Measurements from ENCODE around the gene OR2L8.
"Not testable (repeated sequence)": the region's sequence is repeated elsewhere in the genome, so short reads cannot be mapped to it uniquely, and the experiment has no call there.

The OR2L8 gene

DNA sequence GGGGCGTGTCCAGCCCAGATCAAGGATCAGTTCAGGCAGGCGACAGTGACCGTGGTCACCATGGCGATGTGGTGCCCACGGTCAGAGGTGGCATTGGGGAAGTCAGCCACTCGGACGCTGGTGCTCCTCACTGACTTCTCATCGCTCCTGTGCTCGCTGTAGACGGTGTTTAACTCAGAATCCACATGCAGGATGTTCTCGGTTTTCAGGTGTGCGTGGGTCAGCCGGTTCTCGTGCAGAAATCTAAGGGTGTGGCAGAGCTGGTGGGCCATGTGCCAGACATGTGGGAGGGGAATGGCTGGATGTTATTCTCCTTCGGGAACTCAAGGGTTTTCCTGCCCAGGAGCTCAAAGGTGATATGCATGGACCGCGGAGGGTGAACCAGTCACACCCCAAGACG lies 12.2 kb upstream of the OR2L8 start:
- Mint-ChIP-seq H3K27me3 (no peaks in the 10 kb centered on the region), H3K4me1 (ENCODE audit: low read depth in 2 of 2) (peaks cover 0 to 2% of the 10 kb centered on the region in 2 donors), H3K27ac (peak overlapping the region in 1 of 2 donors; percentile 31), H3K36me3 (ENCODE audit: insufficient read depth) (no peaks in the 10 kb centered on the region), H3K9me3 (peaks cover 0 to 8% of the 10 kb centered on the region in 2 donors), H3K4me3 (no peak overlapping the region)
- ATAC-seq (replicated peaks): no peak
- no peak for DNase-seq

DNA sequence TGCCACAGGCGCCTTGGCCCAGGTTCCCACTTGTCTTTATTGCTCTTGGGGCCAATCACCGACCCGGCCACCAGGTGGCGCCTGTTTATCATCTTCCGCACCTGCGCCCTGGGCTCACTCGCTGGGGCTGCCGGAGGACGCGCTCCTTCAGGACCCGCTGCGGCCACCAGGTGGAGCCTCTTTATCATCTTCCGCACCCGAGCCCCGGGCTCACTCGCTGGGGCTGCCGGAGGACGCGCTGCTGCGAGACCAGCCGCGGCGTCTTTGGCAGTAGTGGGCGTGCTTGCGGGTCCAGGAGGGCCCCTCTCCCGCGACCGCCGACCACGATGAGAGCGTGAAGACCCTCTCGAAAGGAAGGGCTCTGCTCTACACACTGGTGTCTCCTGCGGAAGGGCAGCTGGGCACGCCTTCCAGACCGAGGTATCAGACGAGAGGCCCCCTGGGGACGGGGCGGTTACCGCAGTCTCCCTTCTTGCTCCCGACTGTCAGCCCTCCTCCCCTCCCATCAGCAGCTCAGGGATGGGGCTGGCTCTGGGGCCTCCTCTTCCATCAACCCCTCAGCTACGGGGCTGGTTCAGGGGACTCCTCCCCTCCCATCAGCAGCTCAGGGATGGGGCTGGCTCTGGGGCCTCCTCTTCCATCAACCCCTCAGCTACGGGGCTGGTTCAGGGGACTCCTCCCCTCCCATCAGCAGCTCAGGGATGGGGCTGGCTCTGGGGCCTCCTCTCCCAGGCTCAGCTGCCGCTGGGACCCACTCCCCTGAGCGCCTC lies 11.5 kb upstream of the OR2L8 start:
- Mint-ChIP-seq H3K4me3 (peak overlapping the region; percentile 62 to 64), H3K27ac (peak overlapping the region in 1 of 2 donors; percentile 31)
- ATAC-seq (replicated peaks): peak; percentile 96
- peak; percentile 49 to 58 (median 50) for DNase-seq
- not testable (repeated sequence) for H3K9me3 Mint-ChIP-seq; H3K4me1 Mint-ChIP-seq (ENCODE audit: low read depth in 2 of 2); H3K27me3 Mint-ChIP-seq; H3K36me3 Mint-ChIP-seq (ENCODE audit: insufficient read depth)

DNA sequence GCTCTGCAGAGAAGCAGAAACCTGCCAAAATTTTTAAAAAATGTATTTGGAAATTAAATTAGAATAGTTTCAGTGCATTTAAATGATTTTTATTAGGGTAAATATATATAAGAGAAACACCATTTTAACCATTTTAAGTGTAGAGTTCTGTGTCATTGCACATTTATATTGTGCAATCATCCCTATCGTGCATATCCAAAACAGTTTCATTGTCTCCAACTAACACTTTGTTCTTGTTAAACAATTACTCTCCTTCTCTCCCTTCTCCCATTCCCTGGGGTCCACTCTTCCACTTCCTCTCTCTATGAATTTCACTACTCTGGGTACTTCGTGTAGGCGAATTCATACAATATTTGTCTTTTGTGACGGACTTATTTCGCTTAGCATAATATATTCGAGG lies 6.0 kb upstream of the OR2L8 start:
- no peaks in the 10 kb centered on the region for H3K36me3 Mint-ChIP-seq (ENCODE audit: insufficient read depth)
- peaks cover 0 to 11% of the 10 kb centered on the region in 2 donors for H3K9me3 Mint-ChIP-seq
- ATAC-seq (replicated peaks): no peak
- H3K27me3 Mint-ChIP-seq: no peaks in the 10 kb centered on the region
- H3K27ac Mint-ChIP-seq: no peak overlapping the region
- no peak overlapping the region for H3K4me3 Mint-ChIP-seq
- no peaks in the 10 kb centered on the region for H3K4me1 Mint-ChIP-seq (ENCODE audit: low read depth in 2 of 2)
- no peak for DNase-seq

DNA sequence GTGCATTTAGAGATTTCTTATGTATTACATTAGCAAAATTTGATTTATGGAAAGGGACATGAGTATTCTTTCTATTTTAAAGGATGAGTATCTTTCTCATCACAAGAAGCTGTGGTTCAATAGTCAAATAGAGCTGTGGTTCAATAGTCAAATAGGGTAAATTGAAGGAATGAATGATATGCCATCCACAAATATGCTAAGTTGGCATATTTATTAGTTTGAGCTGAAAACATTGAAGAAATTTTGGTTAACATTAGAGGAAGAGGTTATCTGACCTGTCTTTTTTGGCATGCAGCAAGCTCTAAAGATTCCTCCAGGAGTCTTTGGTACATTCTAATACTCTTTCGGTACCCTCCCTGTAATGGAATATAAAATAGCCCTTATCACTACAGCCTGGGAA lies 4.8 kb downstream of the OR2L8 start:
- no peaks in the 10 kb centered on the region for H3K36me3 Mint-ChIP-seq (ENCODE audit: insufficient read depth)
- no peak overlapping the region for H3K4me3 Mint-ChIP-seq

DNA sequence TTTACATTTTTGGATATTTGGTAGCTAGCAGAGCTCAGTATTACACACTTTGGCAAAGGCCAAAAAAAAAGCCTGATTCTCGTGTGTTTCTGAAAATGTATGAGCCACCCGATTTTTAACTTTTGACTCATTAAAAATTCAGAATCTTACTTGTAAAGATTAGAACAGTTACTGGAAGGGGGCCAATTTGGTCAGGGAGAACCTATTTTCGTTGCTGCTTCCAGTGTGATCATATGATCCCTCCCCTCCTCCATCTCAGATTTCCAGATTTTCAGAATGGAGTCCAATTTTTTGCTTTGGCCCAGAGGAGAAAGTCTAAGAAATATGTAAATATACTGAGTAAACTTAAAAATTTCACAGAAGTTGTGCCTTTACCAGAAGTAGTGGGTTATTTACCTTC lies 13.1 kb downstream of the OR2L8 start:
- H3K4me3 Mint-ChIP-seq: no peak overlapping the region
- DNase-seq (no peak), ATAC-seq (replicated peaks) (no peak)
- H3K9me3 Mint-ChIP-seq: peaks cover 3 to 30% of the 10 kb centered on the region in 2 donors
- no peaks in the 10 kb centered on the region for H3K4me1 Mint-ChIP-seq (ENCODE audit: low read depth in 2 of 2)
- H3K27me3 Mint-ChIP-seq: no peaks in the 10 kb centered on the region
- H3K36me3 Mint-ChIP-seq (ENCODE audit: insufficient read depth): no peaks in the 10 kb centered on the region
- H3K27ac Mint-ChIP-seq: no peak overlapping the region

More for the DNA sequence above, 4.8 kb downstream of the OR2L8 start:
- DNase-seq (no peak), ATAC-seq (replicated peaks) (no peak)
- Mint-ChIP-seq H3K27ac (no peak overlapping the region), H3K4me1 (ENCODE audit: low read depth in 2 of 2) (no peaks in the 10 kb centered on the region), H3K9me3 (peaks cover 6 to 8% of the 10 kb centered on the region in 2 donors), H3K27me3 (no peaks in the 10 kb centered on the region)

DNA sequence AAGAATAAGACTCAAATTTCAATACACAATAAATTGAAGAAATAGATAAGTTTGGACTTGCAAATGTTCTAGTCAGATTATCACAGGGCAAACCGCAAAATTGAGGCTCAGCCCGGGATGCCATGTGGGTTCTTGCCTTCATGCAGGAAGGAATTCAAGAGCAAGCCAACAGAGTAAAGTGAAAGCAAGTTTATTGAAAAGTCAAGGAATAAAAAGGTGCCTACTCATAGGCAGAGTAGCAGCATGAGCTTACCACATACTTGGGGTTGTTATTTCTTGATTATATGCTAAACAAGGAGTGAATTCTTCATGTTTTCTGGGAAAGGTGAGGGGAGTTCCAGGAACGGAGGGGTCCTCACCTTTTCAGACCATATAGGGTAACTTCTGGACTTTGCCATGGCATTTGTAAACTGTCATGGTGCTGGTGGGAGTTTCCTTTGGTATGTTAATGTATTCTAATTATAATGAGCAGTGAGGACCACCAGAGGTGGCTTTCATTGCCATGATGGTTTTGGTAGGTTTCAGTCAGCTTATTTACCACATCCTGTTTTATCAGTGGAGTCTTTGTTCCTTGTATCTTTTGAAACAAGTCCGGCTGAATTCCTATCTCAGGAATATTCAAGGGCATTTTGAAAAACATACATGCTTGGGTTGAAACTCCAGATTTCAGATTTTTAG lies 14.4 kb downstream of the OR2L8 start:
- no peaks in the 10 kb centered on the region for H3K4me1 Mint-ChIP-seq (ENCODE audit: low read depth in 2 of 2)
- DNase-seq: no peak
- H3K9me3 Mint-ChIP-seq: peaks cover 5 to 24% of the 10 kb centered on the region in 2 donors
- H3K4me3 Mint-ChIP-seq: no peak overlapping the region
- H3K36me3 Mint-ChIP-seq (ENCODE audit: insufficient read depth): no peaks in the 10 kb centered on the region
- no peaks in the 10 kb centered on the region for H3K27me3 Mint-ChIP-seq
- ATAC-seq (replicated peaks): no peak
- no peak overlapping the region for H3K27ac Mint-ChIP-seq

DNA sequence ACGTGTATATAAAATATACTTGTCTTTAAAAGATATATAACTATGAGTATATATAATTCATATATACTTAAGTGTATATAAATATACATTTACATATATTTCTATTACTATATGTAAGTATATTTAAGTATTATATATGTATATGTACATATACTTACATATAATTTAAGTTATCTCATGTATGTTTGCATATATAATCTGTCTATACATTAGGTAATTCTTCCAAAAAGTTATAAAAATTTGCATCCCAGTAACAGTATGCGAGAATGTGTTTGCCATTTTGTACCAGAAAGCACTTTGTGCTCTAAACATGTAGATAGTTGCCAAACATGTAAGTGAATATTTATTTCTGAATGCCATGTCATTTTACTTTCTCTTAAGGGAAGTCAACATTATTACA lies 16.3 kb downstream of the OR2L8 start, which contains the start of gene OR2AK2:
OR2AK2 (plus strand) TSS at position 301 of the 400 bp plus-strand sequence. CDS start 144 bp downstream, outside the sequence.
- no peak within 1 kb of the TSS for H3K27ac Mint-ChIP-seq
- H3K4me3 Mint-ChIP-seq: no peak within 1 kb of the TSS
- DNase-seq (no peak), ATAC-seq (replicated peaks) (no peak)
- no peaks in the 10 kb centered on the region for H3K4me1 Mint-ChIP-seq (ENCODE audit: low read depth in 2 of 2)
- peaks cover 5 to 15% of the 10 kb centered on the region in 2 donors for H3K9me3 Mint-ChIP-seq
- H3K27me3 Mint-ChIP-seq: no peaks in the 10 kb centered on the region
- H3K36me3 Mint-ChIP-seq (ENCODE audit: insufficient read depth): no peaks in the 10 kb centered on the region

DNA sequence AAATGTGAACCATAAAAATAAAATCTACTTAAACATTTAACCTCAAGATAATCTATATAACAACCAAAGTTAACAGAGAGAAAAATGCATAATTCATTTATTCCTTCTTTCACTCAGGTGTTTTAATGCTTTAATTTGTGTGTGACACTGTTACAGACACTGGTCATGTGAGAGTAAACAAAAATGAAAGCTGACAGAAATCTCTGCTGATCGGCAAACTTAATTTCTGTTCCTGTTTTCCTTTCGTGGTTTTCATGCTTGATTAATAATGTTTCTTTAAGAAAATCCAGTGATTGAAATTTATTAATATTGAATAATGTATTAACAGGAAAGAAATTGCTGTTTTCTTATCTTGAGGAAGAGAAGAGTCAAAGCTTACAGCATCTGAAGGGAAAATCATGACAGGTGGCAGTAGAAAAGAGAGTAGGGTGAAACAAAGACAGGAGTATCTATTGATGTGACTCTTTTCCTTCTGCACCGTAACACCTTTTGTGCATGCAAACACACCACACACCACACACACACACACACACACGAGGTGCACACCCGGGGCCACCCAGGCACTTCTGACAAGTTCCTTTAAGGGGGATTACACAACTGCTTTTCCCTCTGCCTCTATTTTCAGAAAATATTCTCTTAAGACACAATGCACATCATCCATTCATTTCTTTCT lies 18.0 kb downstream of the OR2L8 start:
- H3K27ac Mint-ChIP-seq: no peak overlapping the region
- no peaks in the 10 kb centered on the region for H3K27me3 Mint-ChIP-seq
- peaks cover 5 to 8% of the 10 kb centered on the region in 2 donors for H3K9me3 Mint-ChIP-seq
- H3K4me3 Mint-ChIP-seq: peak overlapping the region in 1 of 2 donors; percentile 17
- no peaks in the 10 kb centered on the region for H3K4me1 Mint-ChIP-seq (ENCODE audit: low read depth in 2 of 2)
- DNase-seq (no peak), ATAC-seq (replicated peaks) (no peak)
- H3K36me3 Mint-ChIP-seq (ENCODE audit: insufficient read depth): no peaks in the 10 kb centered on the region

DNA sequence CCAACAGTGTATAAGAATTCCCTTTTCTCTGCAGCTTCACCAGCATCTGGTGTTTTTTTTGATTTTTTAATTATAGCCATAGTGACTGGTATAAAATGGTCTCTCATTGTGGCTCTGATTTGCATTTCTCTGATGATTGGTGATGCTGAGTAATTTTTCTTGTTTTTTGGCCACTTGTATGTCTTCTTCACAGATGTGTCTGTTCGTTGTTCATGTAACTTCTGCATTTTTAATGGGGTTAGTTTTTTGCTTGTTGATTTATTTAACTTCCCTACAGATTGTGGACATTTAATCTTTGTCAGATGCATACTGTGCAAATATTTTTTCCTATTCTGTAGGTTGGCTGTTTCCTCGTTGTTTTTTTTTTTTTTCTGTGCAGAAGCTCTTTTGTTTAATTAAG lies 44.3 kb downstream of the OR2L8 start:
- H3K36me3 Mint-ChIP-seq (ENCODE audit: insufficient read depth): no peaks in the 10 kb centered on the region
- H3K4me1 Mint-ChIP-seq (ENCODE audit: low read depth in 2 of 2): no peaks in the 10 kb centered on the region
- no peak overlapping the region for H3K27ac Mint-ChIP-seq
- no peak overlapping the region for H3K4me3 Mint-ChIP-seq
- peaks cover 12 to 22% of the 10 kb centered on the region in 2 donors for H3K9me3 Mint-ChIP-seq
- DNase-seq (no peak), ATAC-seq (replicated peaks) (no peak)
- H3K27me3 Mint-ChIP-seq: no peaks in the 10 kb centered on the region

DNA sequence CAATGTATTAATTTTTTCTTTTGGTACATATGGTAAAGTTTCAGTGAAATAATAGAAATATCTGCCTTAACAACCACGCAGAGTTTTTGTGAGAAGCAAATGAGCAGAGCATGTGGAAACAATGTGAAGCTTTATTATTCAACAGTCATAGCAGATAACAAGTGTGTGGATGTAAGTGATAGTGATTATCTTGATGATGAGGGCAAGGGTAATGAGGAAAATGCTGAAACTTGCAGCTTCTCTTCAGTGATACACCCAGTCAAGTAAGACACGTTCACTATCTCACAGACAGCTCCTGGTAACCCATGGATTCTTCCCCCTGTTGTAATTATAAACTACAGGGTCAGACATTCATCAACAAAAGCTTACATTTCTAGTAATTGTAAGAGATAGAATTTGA lies 50.2 kb downstream of the OR2L8 start:
- Mint-ChIP-seq H3K4me3 (no peak overlapping the region), H3K27ac (no peak overlapping the region), H3K36me3 (ENCODE audit: insufficient read depth) (no peaks in the 10 kb centered on the region), H3K27me3 (no peaks in the 10 kb centered on the region), H3K4me1 (ENCODE audit: low read depth in 2 of 2) (no peaks in the 10 kb centered on the region), H3K9me3 (peaks cover 14 to 18% of the 10 kb centered on the region in 2 donors)
- DNase-seq: no peak
- ATAC-seq (replicated peaks): no peak
